ENCODE measurements around the gene MVB12B. TPM values are rescaled to one million over a fixed set of nuclear protein-coding genes. Genes with fewer than 3 reads are reported as not detected.

The MVB12B gene
- total RNA-seq, 4 donors from 2014 or later: 8.5 to 13.0 (median 10.5) TPM

DNA sequence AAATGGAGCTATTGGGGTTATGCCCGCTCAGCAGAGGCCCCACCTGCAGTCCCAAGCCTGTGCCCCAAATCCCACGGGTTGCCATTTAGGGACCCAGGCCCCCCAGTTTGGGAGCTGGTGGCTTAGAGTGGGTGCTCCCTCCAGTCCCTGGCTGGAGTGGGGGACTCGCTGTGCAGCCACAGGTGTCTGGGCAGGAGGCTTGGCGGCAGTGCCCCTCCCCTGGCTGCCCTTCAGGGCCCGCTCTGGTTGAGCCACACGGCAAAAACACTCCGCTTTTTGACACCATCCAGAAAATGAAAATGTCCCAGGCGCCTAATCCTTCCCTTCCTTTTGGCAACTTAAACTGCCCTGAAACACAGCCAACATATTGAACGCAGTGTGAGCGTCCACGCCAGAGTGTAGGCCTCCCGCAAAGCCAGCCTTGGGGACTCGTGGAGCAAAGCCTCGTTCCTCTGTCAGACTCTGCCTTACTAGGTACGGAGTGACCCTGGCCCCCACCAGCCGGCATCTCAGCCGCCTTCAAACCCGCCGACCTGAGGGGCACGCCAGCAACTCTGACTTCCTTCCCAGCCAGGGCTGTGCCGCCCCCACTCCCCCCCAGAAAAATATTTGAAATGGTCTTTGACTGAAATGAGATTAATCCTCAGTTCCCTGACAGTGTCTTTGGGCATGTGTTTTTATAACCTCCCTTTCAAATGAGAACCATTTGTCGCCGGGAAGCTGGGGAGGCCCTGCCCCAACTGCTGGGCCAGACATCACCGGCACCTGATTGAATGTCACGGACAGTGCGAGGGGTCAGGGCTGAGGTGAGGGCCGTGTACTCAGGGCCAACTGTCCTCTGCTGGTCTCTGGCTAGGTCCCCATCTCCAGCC lies 188.6 kb downstream of the MVB12B start:
- TF ChIP-seq, protein P1, sequence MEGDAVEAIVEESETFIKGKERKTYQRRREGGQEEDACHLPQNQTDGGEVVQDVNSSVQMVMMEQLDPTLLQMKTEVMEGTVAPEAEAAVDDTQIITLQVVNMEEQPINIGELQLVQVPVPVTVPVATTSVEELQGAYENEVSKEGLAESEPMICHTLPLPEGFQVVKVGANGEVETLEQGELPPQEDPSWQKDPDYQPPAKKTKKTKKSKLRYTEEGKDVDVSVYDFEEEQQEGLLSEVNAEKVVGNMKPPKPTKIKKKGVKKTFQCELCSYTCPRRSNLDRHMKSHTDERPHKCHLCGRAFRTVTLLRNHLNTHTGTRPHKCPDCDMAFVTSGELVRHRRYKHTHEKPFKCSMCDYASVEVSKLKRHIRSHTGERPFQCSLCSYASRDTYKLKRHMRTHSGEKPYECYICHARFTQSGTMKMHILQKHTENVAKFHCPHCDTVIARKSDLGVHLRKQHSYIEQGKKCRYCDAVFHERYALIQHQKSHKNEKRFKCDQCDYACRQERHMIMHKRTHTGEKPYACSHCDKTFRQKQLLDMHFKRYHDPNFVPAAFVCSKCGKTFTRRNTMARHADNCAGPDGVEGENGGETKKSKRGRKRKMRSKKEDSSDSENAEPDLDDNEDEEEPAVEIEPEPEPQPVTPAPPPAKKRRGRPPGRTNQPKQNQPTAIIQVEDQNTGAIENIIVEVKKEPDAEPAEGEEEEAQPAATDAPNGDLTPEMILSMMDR (IDR thresholded peaks at IDR 0.05; ENCODE audit: low read depth): no peak

DNA sequence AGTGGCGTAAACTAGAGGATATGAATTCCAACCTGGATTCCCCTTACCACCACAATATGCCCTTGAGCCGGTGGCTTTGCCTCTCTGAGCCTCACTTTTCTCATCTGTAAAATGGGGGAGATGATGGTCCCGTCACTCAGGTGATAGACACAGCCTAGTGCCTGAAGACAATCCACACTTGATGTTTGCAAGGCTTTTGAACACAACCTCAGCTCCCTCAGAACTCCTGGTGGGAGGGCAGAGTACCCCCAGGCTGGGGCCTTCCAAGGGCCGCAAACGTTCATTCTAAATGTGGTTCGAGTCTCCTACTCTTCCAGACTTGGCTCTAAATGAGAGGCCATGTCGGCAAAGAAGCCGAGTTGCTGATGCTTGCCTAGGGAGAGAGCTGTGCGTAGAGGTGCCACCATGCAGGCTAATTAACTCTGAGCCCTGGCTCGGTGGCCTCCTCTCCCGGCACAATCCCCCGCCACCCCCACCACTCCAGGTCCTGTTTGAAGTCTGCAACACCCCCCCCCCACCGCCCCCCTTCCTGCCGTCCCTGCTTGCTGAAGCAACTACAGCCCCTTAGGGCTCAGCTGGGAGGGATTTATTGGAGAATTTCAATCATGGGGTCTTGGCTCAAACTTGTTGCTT lies 189.4 kb downstream of the MVB12B start:
- TF ChIP-seq, protein P1 (IDR thresholded peaks at IDR 0.05; ENCODE audit: low read depth): no peak

DNA sequence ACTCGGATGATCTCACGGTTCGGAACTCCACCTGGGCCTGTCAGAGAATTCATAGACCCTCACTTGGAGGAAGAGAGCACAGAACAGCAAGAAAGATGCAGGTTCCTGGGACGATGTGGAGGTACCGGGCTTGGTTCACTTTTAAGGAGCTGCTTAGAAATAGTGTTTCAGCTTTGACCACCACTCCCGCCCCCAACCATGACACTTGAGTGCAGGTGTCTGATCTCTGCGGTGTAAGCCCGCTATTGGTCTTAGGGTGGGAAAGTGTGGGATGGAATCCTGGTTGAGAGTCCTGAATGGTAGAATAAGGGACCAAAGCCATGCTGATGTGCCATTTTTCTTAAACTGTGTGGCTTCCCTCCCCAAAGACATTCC lies 189.9 kb downstream of the MVB12B start:
- TF ChIP-seq, protein P1 (IDR thresholded peaks at IDR 0.05; ENCODE audit: low read depth): no peak

DNA sequence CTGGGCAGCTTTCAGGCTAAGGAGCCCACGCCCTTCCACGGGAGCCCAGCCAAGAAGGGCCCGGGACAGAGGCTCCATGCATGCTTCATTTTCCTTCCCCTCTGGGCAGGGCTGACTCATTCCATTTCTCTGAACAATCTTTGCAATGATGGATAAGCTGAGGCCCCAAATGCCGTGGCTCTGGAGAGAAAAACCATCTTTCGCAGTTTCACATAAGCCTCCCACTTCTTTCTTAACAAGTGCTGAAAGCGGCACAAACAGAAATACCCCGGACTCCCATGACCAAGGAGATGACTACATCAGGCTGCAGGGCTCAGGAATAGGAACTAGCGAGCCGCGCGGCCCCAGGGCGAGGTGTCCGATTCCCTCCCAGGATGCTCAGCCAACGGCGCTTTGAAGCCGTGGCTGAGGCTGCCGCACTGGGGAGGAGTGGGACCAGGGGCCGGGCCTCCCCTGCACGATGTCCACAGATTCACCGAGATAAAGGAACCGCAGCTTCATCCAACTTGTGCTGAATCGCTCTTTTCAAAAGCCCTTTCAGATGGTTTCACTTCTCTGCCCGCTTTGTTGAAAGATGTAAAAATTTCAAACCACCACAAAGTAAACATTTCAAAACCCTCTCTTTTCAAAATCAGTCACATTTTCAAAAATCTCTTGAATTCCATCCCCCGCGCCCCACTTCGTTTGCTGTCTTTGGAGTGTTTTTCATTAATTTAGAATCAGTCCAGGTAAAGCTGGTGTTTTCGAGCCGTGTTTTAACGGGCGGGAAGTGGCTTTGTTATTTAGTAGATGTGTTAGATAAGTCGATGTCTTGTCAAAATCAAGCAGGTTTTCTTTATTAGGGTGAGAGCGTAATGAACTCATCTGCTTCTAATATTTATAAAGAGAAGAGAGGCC lies 190.6 kb downstream of the MVB12B start:
- TF ChIP-seq, protein P1 (IDR thresholded peaks at IDR 0.05; ENCODE audit: low read depth): no peak

DNA sequence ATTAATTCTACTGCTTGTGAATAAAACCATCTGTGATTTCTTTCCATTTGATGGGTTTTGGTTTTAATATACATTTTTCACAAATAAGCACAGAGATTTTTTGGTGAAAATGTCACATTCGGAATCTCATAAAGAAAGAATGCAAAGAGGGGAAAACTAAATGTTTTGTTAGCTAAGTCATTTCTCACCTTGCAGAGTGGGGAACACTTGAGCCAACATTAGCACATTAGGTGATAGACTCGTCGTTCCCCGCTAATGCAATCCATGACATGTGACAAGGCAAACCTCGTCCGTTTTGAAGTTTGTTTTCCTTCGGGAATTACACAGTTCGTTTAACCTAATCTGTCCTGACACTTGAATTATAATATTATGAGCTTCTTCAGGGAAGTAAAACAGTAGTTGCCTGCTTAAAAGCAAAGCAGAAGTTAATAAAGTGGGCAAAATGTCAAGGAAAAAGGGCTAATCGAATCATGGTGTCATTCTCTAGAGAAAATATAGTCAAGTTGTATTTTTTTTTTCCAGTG lies 191.3 kb downstream of the MVB12B start:
- TF ChIP-seq, protein P1 (IDR thresholded peaks at IDR 0.05; ENCODE audit: low read depth): no peak

DNA sequence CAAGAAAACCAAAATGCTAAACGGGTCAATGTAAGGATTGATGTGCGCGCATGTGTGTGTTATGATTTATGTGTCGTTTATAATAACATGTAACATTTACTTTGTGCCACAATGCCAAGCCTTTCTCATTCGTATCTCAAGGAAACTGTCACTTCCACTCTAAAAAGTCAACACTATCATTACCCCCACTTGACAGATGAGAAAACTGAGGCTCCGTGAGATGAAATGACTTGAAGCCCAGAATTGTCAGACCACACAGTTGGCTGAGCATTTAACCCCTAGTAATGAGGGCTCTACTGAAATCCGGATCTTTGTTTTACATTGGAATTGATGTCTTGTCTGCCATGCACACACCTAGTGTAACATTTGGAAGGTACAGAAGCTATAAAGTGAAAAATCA lies 192.1 kb downstream of the MVB12B start:
- TF ChIP-seq, protein P1 (IDR thresholded peaks at IDR 0.05; ENCODE audit: low read depth): no peak
